A673 (cell line): ENCODE measurements around the gene HSPA13.

ENCODE experiments used
- EZH2 ChIP-seq: fragments of 200-600 bp; sonication (generic); IDR thresholded peaks from 2 replicates; pipeline ENCODE4 v1.6.1; 2017; ENCODE audit warnings: borderline replicate concordance, low read depth, mild to moderate bottlenecking, mixed read lengths, antibody characterized with exemption, low read length; ENCODE audit not compliant: poor library complexity, severe bottlenecking
- TF ChIP-seq, protein P1 (sequence below): fragments of 300-800, 200-600 bp; sonication (generic); conservative IDR thresholded peaks from 2 replicates; pipeline ENCODE4 v1.5.1; 2017; ENCODE audit warnings: low read depth, mild to moderate bottlenecking, antibody characterized with exemption, low read length, moderate library complexity, mixed read lengths

DNA sequence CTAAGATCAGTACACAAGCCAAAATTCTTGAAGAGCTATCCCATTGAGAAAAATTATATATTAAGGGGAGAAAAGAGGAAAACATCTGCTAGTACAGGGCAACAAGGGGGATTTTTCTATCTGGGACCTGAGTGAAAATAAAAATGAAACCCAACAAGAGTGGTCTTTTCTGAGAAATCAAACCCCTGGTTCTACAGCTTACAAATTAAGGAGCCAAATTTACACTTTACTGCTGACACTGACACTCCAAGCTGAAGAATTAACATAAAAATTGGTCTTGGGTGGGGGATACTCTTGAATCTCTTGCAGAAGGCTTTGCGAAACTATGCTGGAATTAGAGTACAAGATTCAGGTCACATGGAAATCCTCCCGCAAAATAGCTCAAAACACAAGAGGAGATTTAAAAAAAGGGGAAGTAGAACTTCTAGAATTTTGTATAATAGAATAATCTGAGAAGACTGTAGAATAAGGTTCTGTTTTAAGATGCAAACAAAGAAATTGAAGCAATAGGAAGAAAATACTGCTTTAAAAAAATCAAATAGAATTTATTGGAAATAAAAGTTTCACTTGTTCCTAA is 32.1 kb upstream of the HSPA13 start:
- TF ChIP-seq, protein P1, sequence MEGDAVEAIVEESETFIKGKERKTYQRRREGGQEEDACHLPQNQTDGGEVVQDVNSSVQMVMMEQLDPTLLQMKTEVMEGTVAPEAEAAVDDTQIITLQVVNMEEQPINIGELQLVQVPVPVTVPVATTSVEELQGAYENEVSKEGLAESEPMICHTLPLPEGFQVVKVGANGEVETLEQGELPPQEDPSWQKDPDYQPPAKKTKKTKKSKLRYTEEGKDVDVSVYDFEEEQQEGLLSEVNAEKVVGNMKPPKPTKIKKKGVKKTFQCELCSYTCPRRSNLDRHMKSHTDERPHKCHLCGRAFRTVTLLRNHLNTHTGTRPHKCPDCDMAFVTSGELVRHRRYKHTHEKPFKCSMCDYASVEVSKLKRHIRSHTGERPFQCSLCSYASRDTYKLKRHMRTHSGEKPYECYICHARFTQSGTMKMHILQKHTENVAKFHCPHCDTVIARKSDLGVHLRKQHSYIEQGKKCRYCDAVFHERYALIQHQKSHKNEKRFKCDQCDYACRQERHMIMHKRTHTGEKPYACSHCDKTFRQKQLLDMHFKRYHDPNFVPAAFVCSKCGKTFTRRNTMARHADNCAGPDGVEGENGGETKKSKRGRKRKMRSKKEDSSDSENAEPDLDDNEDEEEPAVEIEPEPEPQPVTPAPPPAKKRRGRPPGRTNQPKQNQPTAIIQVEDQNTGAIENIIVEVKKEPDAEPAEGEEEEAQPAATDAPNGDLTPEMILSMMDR, result no peak
- TF ChIP-seq EZH2, result no peak
